Lower lobe of right lung (tissue), 2 donors: ENCODE data around the gene FAR1. TPM values are rescaled to one million over a fixed set of nuclear protein-coding genes. Genes with fewer than 3 reads are reported as not detected.

Experiments used
- ATAC-seq, 2 donors: fragments of 200-7000 bp; cut with Tn5 transposase; one replicate each; pipeline ENCODE4 v1.9.1; 2020 to 2022; ENCODE audit warnings: mild to moderate bottlenecking in 2 of 2, moderate library complexity in 2 of 2
- DNase-seq: peaks from one replicate; pipeline ENCODE4 v3.0.0-alpha.2; 2020
- H3K27ac ChIP-seq: fragments of 200-600 bp; one replicate; pipeline ENCODE4 v1.8.0; 2022
- H3K27me3 ChIP-seq: fragments of 200-600 bp; one replicate; pipeline ENCODE4 v1.8.0; 2022; ENCODE audit warnings: low read depth
- H3K36me3 ChIP-seq: fragments of 200-600 bp; one replicate; pipeline ENCODE4 v1.8.0; 2022; ENCODE audit warnings: mild to moderate bottlenecking
- H3K4me1 ChIP-seq: fragments of 200-600 bp; one replicate; pipeline ENCODE4 v1.8.0; 2022
- H3K4me3 ChIP-seq: fragments of 200-600 bp; one replicate; pipeline ENCODE4 v1.8.0; 2022; ENCODE audit warnings: mild to moderate bottlenecking
- H3K9me3 ChIP-seq: fragments of 200-600 bp; one replicate; pipeline ENCODE4 v1.8.0; 2022
- CTCF ChIP-seq: fragments of 200-600 bp; IDR thresholded peaks from one replicate; pipeline ENCODE4 v1.8.0; 2022; ENCODE audit warnings: antibody characterized with exemption, mild to moderate bottlenecking
- intact Hi-C: fragments of 100-400 bp; cut with DNase I; formaldehyde crosslinking; loops from one replicate; pipeline ENCODE4 v1.11.0; 2022
- total RNA-seq: library from RNA; stranded (reverse); fragmentation: NEBNext Ultra II Directional; extraction: Animal tissue kit (Norgen Biotek cat#: 25700); gene quantifications from one replicate; pipeline ENCODE4 v1.2.1, GENCODE V29; 2021
- donor health status: DM: no; HTN: yes; CAD: no; lungs with severe emphysema.

Gene FAR1
- total RNA-seq, 1 donor from 2014 or later, result 65.3 TPM

- DNase-seq, result no peak
- H3K4me1 ChIP-seq, result peaks cover 22% of the 10 kb centered on the region
- no peaks in the 10 kb centered on the region for H3K36me3 ChIP-seq
- intact Hi-C loops, result no loop called here
- peak overlapping the region; percentile 94 for H3K4me3 ChIP-seq
- H3K27ac ChIP-seq, result no peak overlapping the region
- TF ChIP-seq CTCF, result no peak
- no peaks in the 10 kb centered on the region for H3K27me3 ChIP-seq
- no peaks in the 10 kb centered on the region for H3K9me3 ChIP-seq
- no peak for ATAC-seq
Measured at GRCh38 chr11:13667245-13667644, 1.2 kb upstream of the FAR1 start.

DNA sequence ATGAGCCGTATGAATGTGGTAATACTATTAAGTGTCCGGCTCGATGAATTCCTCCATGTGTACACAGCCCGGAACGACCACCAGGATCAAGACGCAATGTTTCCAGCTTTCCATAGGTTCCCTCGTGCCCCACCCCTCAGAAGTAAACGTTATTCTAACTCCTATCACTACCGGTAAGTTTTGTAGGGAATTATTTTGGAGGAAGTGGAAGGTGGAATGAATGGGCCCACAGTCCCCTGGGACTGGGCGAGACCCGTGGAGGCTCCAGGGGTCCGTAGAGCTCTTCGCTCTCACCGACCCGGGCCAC is 720 bp upstream of the FAR1 start:
- Histone ChIP-seq H3K9me3 (no peaks in the 10 kb centered on the region), H3K4me1 (peaks cover 27% of the 10 kb centered on the region), H3K4me3 (peak overlapping the region; percentile 94), H3K27me3 (no peaks in the 10 kb centered on the region), H3K27ac (peak overlapping the region; percentile 86), H3K36me3 (no peaks in the 10 kb centered on the region)
- DNase-seq (no peak), ATAC-seq (no peak)
- intact Hi-C loops, result no loop called here
- no peak for TF ChIP-seq CTCF

DNA sequence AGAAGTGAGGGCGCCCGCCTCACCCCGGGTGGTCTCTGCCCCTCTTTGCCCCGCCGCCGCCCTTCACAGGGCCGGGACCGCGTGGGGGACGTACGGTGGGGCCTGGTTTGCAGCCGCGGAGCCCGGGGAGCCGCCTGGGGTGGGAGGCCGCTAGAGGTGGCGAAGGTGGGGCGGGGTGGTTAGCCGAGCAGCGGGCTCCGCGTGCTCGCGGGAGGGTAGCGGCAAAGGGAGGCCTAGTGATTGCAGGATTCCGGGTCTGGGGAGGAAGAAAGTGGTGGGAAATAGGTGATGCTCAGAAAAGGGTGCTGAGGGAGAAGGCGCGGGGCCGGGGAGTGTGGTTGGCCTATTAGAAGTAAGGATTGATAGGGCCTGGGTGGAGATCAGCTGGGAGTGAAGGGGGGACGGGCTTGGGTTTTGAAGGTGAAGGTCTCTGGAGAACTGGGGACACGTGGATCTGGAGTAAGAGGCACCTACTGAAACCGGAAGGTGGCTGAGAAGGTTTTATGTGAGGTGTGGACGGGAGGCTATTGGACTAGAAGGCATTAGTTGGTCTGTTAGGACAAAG is 571 bp downstream of the FAR1 start:
- no peaks in the 10 kb centered on the region for H3K36me3 ChIP-seq
- ATAC-seq (peak; percentile 54 to 63), DNase-seq (peak; percentile 68)
- no peaks in the 10 kb centered on the region for H3K9me3 ChIP-seq
- H3K27ac ChIP-seq, result peak overlapping the region; percentile 92
- peak overlapping the region; percentile 94 for H3K4me3 ChIP-seq
- H3K27me3 ChIP-seq, result no peaks in the 10 kb centered on the region
- TF ChIP-seq CTCF, result no peak
- intact Hi-C loops, result no loop called here
- peaks cover 40% of the 10 kb centered on the region for H3K4me1 ChIP-seq

- H3K4me3 ChIP-seq, result peak overlapping the region; percentile 94
- H3K36me3 ChIP-seq, result no peaks in the 10 kb centered on the region
- no peak for TF ChIP-seq CTCF
- H3K27ac ChIP-seq, result peak overlapping the region; percentile 92
- DNase-seq (no peak), ATAC-seq (no peak)
- no peaks in the 10 kb centered on the region for H3K27me3 ChIP-seq
- intact Hi-C loops, result no loop called here
- no peaks in the 10 kb centered on the region for H3K9me3 ChIP-seq
- peaks cover 43% of the 10 kb centered on the region for H3K4me1 ChIP-seq
Measured at GRCh38 chr11:13669544-13670488, 1.3 kb downstream of the FAR1 start.

- peaks cover 62% of the 10 kb centered on the region for H3K4me1 ChIP-seq
- intact Hi-C loops, result no loop called here
- no peak overlapping the region for H3K4me3 ChIP-seq
- H3K36me3 ChIP-seq, result no peaks in the 10 kb centered on the region
- H3K9me3 ChIP-seq, result no peaks in the 10 kb centered on the region
- DNase-seq, result no peak
- no peak for TF ChIP-seq CTCF
- ATAC-seq, result no peak
- no peak overlapping the region for H3K27ac ChIP-seq
- H3K27me3 ChIP-seq, result no peaks in the 10 kb centered on the region
Measured at GRCh38 chr11:13672576-13673210, 4.2 kb downstream of the FAR1 start.
